Measurements from ENCODE around the gene ZACN. TPM values are rescaled to one million over a fixed set of nuclear protein-coding genes. Genes with fewer than 3 reads are reported as not detected.
A peak's percentile ranks its signal among the peaks of the same experiment; 100 is the strongest.
"Not testable (repeated sequence)": the region's sequence is repeated elsewhere in the genome, so short reads cannot be mapped to it uniquely, and the experiment has no call there.

The ZACN gene
- polyA plus RNA-seq, 2 of the 4 experiments (the other 2 are of a cell fraction): 0.12 to 0.30 TPM

DNA sequence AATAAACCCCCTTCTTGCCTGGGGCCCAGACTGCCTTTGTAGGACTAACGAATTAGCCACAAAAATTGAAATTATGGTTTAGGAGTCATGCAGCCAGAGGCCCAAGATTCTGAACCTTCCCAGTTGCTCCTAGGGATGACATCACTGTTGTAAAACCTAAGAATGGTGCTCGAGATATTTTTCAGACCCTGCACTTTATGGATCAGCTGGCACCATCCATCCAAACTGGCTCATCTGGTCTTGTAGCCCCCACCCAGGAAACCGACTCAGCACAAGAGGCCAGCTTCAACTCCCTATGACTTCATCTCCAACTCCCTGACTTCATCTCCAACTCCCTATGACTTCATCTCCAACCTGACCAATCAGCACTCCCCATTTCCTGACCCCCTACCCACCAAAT, 40.9 kb upstream of the ZACN start:
- ATAC-seq: no peak
- Histone ChIP-seq H3K27ac (no peak overlapping the region), H3K4me3 (no peak overlapping the region), H3K4me2 (no peak overlapping the region), H3K4me1 (no peaks in the 10 kb centered on the region), H3K9me3 (no peaks in the 10 kb centered on the region)
- 92% methylated on average over 3 of the region's 3 CpGs for WGBS (ENCODE audit: missing lambda C conversion rate)
- CTCF ChIA-PET: interaction anchor here (0.6 to 23.8 kb wide), 4 partner anchors 13 to 77 kb away, joined by 3 to 357 read pairs (median 4); no protein-coding TSS in a partner anchor
- no peak for DNase-seq (ENCODE audit: low read depth in 1 of 2, low spot score in 1 of 2)
- POLR2A ChIA-PET: interaction anchor here (1.4 kb wide), 1 partner anchor 35 kb away, joined by 3 read pairs; the partner anchor contains the start of gene SRP68
- 0 out of 5 replicates have a peak, but pooled peaks of 1 of the 2 experiments have one; percentile 14 for TF ChIP-seq JUN (IDR thresholded peaks at IDR 0.05)
- TF ChIP-seq HOXB5 (CRISPR knock-in tag; IDR thresholded peaks at IDR 0.05): no peak
- FAIRE-seq: no peak

DNA sequence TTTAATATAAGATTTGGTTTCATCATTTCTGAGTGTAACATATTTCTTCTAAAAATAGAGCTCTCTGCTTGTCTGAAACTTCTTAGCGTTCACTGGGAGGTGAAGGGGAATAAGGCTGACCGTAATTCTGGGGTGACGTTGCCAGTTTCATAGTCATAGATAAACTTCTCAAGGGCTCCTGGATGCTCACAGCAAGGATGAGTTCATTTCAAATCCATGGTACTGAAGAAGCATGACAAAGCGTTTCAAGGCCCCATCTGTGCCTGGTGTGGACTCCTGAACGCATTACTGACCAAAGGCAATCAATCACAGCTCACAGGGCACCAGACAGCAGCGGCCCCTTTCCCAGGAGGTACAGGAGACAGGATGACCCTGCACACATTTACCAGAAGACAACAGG, 39.9 kb upstream of the ZACN start:
- Histone ChIP-seq H3K4me2 (no peak overlapping the region), H3K4me1 (no peaks in the 10 kb centered on the region), H3K4me3 (no peak overlapping the region), H3K9me3 (no peaks in the 10 kb centered on the region), H3K27ac (peak overlapping the region in 1 of 2 experiments; percentile 33; a peak in 1 of 6 replicates)
- ATAC-seq (no peak), DNase-seq (ENCODE audit: low read depth in 1 of 2, low spot score in 1 of 2) (no peak), FAIRE-seq (no peak)
- no peak for TF ChIP-seq KDM1A (IDR thresholded peaks at IDR 0.05; ENCODE audit: low read depth)
- TF ChIP-seq MAZ (IDR thresholded peaks at IDR 0.05; ENCODE audit: borderline replicate concordance, low read depth, low read length): no peak
- no peak for TF ChIP-seq JUNB (IDR thresholded peaks at IDR 0.05)
- TF ChIP-seq TFCP2L1 (CRISPR knock-in tag; IDR thresholded peaks at IDR 0.05): no peak
- TF ChIP-seq, protein P1, sequence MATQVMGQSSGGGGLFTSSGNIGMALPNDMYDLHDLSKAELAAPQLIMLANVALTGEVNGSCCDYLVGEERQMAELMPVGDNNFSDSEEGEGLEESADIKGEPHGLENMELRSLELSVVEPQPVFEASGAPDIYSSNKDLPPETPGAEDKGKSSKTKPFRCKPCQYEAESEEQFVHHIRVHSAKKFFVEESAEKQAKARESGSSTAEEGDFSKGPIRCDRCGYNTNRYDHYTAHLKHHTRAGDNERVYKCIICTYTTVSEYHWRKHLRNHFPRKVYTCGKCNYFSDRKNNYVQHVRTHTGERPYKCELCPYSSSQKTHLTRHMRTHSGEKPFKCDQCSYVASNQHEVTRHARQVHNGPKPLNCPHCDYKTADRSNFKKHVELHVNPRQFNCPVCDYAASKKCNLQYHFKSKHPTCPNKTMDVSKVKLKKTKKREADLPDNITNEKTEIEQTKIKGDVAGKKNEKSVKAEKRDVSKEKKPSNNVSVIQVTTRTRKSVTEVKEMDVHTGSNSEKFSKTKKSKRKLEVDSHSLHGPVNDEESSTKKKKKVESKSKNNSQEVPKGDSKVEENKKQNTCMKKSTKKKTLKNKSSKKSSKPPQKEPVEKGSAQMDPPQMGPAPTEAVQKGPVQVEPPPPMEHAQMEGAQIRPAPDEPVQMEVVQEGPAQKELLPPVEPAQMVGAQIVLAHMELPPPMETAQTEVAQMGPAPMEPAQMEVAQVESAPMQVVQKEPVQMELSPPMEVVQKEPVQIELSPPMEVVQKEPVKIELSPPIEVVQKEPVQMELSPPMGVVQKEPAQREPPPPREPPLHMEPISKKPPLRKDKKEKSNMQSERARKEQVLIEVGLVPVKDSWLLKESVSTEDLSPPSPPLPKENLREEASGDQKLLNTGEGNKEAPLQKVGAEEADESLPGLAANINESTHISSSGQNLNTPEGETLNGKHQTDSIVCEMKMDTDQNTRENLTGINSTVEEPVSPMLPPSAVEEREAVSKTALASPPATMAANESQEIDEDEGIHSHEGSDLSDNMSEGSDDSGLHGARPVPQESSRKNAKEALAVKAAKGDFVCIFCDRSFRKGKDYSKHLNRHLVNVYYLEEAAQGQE (IDR thresholded peaks at IDR 0.05): no peak
- TF ChIP-seq SREBF2 (IDR thresholded peaks at IDR 0.05): no peak
- no peak for TF ChIP-seq HOXB13 (CRISPR knock-in tag; IDR thresholded peaks at IDR 0.05; ENCODE audit: low read depth)
- TF ChIP-seq TP53 (CRISPR knock-in tag; IDR thresholded peaks at IDR 0.05): no peak
- TF ChIP-seq ZFP36 (IDR thresholded peaks at IDR 0.05; ENCODE audit: borderline replicate concordance, partially characterized antibody): no peak
- TF ChIP-seq CHD4 (IDR thresholded peaks at IDR 0.05; ENCODE audit: borderline replicate concordance): no peak
- no peak for TF ChIP-seq POLR2A (IDR thresholded peaks at IDR 0.05; ENCODE audit: low read length)
- TF ChIP-seq HOXB5 (CRISPR knock-in tag; IDR thresholded peaks at IDR 0.05): no peak
- no peak for TF ChIP-seq RCOR1 (IDR thresholded peaks at IDR 0.05; ENCODE audit: low read depth, low read length)
- TF ChIP-seq, protein P2, sequence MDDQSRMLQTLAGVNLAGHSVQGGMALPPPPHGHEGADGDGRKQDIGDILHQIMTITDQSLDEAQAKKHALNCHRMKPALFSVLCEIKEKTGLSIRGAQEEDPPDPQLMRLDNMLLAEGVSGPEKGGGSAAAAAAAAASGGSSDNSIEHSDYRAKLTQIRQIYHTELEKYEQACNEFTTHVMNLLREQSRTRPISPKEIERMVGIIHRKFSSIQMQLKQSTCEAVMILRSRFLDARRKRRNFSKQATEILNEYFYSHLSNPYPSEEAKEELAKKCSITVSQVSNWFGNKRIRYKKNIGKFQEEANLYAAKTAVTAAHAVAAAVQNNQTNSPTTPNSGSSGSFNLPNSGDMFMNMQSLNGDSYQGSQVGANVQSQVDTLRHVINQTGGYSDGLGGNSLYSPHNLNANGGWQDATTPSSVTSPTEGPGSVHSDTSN (IDR thresholded peaks at IDR 0.05): no peak
- no peak for TF ChIP-seq ZC3H11A (IDR thresholded peaks at IDR 0.05)
- TF ChIP-seq NR3C1 (IDR thresholded peaks at IDR 0.05): no peak
- no peak for TF ChIP-seq BHLHE40 (IDR thresholded peaks at IDR 0.05; ENCODE audit: low read depth, low read length)
- TF ChIP-seq FOXS1 (CRISPR knock-in tag; IDR thresholded peaks at IDR 0.05): no peak
- no peak for TF ChIP-seq KDM5A (IDR thresholded peaks at IDR 0.05)
- CTCF ChIA-PET: interaction anchor here (1.1 to 23.8 kb wide), 5 partner anchors 19 to 261 kb away, joined by 3 to 357 read pairs (median 4); no protein-coding TSS in a partner anchor
- WGBS (ENCODE audit: missing lambda C conversion rate): 85% methylated on average over 6 of the region's 6 CpGs
- POLR2A ChIA-PET: no interaction called here

DNA sequence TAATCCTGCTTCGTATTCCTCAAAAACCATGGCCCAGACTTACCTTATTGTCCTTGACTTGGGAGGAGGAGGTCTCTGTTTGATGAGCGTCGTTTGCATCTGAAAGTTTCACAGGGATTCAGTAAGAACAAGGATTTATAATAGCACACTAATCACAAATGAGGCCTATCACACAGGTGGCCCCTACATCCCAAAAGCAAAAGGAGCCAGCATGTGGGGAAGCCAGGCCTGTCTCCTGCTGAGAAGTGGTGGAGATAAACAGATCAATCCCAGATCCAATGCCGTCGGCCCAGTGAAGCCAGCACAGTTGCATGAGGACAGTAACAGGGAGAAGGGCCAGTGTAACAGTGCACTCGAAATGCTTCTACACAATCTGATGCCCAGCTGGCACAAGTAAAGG, 38.6 kb upstream of the ZACN start:
- WGBS (ENCODE audit: missing lambda C conversion rate): 92% methylated on average over 6 of the region's 6 CpGs
- DNase-seq (ENCODE audit: low read depth in 1 of 2, low spot score in 1 of 2): no peak
- no peak overlapping the region for H3K4me3 ChIP-seq
- H3K9me3 ChIP-seq: no peaks in the 10 kb centered on the region
- H3K4me2 ChIP-seq: no peak overlapping the region
- FAIRE-seq: no peak
- H3K27ac ChIP-seq: no peak overlapping the region
- ATAC-seq: no peak
- no peaks in the 10 kb centered on the region for H3K4me1 ChIP-seq
- ChIA-PET CTCF (interaction anchor here (0.8 to 23.8 kb wide), 5 partner anchors 8 to 240 kb away, joined by 4 to 357 read pairs (median 4); partner anchors contain the start of gene CDK3), POLR2A (no interaction called here)
- no peak for TF ChIP-seq RCOR1 (IDR thresholded peaks at IDR 0.05; ENCODE audit: low read depth, low read length)
- no peak for TF ChIP-seq NFE2L2 (conservative IDR thresholded peaks at IDR 0.05; ENCODE audit: low read length)

DNA sequence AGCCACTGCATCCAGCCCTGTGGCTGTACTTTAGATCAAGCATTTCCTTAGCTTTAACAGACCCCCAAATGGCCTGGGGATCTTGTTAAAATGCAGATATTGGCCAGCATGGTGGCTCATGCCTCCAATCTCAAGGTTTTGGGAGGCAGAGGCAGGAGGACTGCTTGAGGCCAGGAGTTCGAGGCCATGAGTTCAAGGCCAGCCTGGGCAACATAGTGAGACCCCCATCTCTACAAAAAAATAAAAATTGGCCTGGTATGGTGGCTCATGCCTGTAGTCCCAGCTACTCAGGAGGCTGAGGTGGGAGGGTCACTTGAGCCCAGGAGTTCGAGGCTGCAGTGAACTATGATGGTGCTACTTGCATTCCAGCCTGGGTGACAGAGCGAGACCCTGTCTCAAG, 36.1 kb upstream of the ZACN start:
- H3K4me2 ChIP-seq; H3K9me3 ChIP-seq; ATAC-seq; H3K4me1 ChIP-seq; H3K4me3 ChIP-seq; H3K27ac ChIP-seq; DNase-seq (ENCODE audit: low read depth in 1 of 2, low spot score in 1 of 2); POLR2A ChIA-PET; FAIRE-seq: not testable (repeated sequence)
- WGBS (ENCODE audit: missing lambda C conversion rate): 89% methylated on average over 3 of the region's 3 CpGs
- CTCF ChIA-PET: interaction anchor here (0.6 to 23.8 kb wide), 12 partner anchors 8 to 355 kb away, joined by 3 to 357 read pairs (median 3); partner anchors contain the start of genes CDK3 and EVPL

DNA sequence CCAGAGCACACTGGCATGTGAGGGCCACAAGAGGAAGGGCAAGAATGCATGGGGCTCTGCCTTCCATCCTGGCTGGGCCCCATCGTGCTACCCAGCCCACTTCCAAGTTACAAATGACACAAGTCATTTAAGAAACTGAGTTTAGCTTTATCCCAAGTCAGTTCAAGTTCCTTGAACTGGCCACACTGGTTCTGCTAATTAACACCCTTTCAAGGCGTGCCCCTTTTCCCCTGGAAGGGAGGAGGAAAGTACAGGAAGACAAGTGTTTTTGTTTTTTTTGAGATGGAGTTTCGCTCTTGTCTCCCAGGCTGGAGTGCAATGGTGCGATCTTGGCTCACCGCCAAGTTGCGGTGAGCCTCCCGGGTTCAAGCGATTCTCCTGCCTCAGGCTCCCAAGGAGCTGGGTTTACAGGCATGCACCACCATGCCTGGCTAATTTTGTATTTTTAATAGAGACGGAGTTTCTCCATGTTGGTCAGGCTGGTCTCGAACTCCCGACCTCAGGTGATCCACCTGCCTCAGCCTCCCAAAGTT, 34.4 kb upstream of the ZACN start:
- H3K4me3 ChIP-seq; POLR2A ChIA-PET; H3K4me1 ChIP-seq; FAIRE-seq; H3K4me2 ChIP-seq; H3K27ac ChIP-seq; H3K9me3 ChIP-seq; ATAC-seq; DNase-seq (ENCODE audit: low read depth in 1 of 2, low spot score in 1 of 2): not testable (repeated sequence)
- CTCF ChIA-PET: interaction anchor here (1.6 to 23.8 kb wide), 2 partner anchors 17 to 31 kb away, joined by 3 to 357 read pairs; partner anchors contain the start of gene EVPL
- WGBS (ENCODE audit: missing lambda C conversion rate): 92% methylated on average over 11 of the region's 11 CpGs
